WTC11 (cell line): ENCODE measurements around the gene BRIX1. TPM values are rescaled to one million over a fixed set of nuclear protein-coding genes. Genes with fewer than 3 reads are reported as not detected.
A peak's percentile ranks its signal among the peaks of the same experiment; 100 is the strongest.

Source experiments
- ATAC-seq: fragments of 200-7000 bp; cut with Tn5 transposase; 2 replicates; pipeline ENCODE4 v1.10.0; 2021; ENCODE audit warnings: mild to moderate bottlenecking, moderate library complexity
- CTCF ChIA-PET: fragments of 300-600 bp; sonication (Branson Sonifier 250); formaldehyde crosslinking; loops from one replicate; lab custom pipeline; 2021; ENCODE audit warnings: antibody characterized with exemption; lab: Charles Lee
- POLR2A ChIA-PET: fragments of 350-600 bp; sonication (Branson Sonifier 250); formaldehyde crosslinking; loops from one replicate; lab custom pipeline; 2021; ENCODE audit warnings: antibody characterized with exemption; lab: Charles Lee
- DNase-seq: peaks from one replicate; pipeline ENCODE4 v3.0.0; 2021; ENCODE audit warnings: low spot score
- H3K27ac Mint-ChIP-seq: 2 replicates; pipeline ENCODE4 v1.8.0; 2021; ENCODE audit warnings: mixed read lengths
- H3K27me3 Mint-ChIP-seq: 2 replicates; pipeline ENCODE4 v1.8.0; 2021; ENCODE audit warnings: low read depth, mild to moderate bottlenecking, moderate library complexity, mixed read lengths
- H3K36me3 Mint-ChIP-seq: 2 replicates; pipeline ENCODE4 v1.8.0; 2021; ENCODE audit warnings: mixed read lengths
- H3K4me1 Mint-ChIP-seq: 2 replicates; pipeline ENCODE4 v1.8.0; 2022; ENCODE audit warnings: mixed read lengths
- H3K4me3 Mint-ChIP-seq: 2 replicates; pipeline ENCODE4 v1.8.0; 2021; ENCODE audit warnings: mild to moderate bottlenecking, moderate library complexity, mixed read lengths
- H3K9me3 Mint-ChIP-seq: 2 replicates; pipeline ENCODE4 v1.8.0; 2021; ENCODE audit warnings: mixed read lengths
- CBFB ChIP-seq: sonication (generic); formaldehyde crosslinking; IDR thresholded peaks from 2 replicates; pipeline ENCODE4 v1.8.1; 2022; ENCODE audit warnings: mild to moderate bottlenecking, low read depth, missing genetic modification reagents
- FOXK1 ChIP-seq: sonication (generic); formaldehyde crosslinking; IDR thresholded peaks from 2 replicates; pipeline ENCODE4 v1.8.0; 2022; ENCODE audit warnings: mild to moderate bottlenecking, moderate library complexity, missing genetic modification reagents
- GTF2I ChIP-seq: fragments of 250-450 bp; sonication (Bioruptor Pico); conservative IDR thresholded peaks from 2 replicates; pipeline ENCODE4 v1.4.0; 2021; ENCODE audit warnings: mild to moderate bottlenecking
- JAZF1 ChIP-seq: fragments of 250-450 bp; sonication (Bioruptor Pico); IDR thresholded peaks from 2 replicates; pipeline ENCODE4 v1.9.0; 2021; ENCODE audit warnings: moderate library complexity, mild to moderate bottlenecking, inconsistent platforms
- NFYB ChIP-seq: sonication (generic); formaldehyde crosslinking; conservative IDR thresholded peaks from 2 replicates; pipeline ENCODE4 v1.8.0; 2022; ENCODE audit warnings: low read depth, missing genetic modification reagents
- NR2C2 ChIP-seq: sonication (generic); formaldehyde crosslinking; IDR thresholded peaks from 2 replicates; pipeline ENCODE4 v1.8.0; 2022; ENCODE audit warnings: mild to moderate bottlenecking, missing genetic modification reagents
- RELA ChIP-seq: sonication (generic); formaldehyde crosslinking; IDR thresholded peaks from 2 replicates; pipeline ENCODE4 v1.8.1; 2022; ENCODE audit warnings: missing genetic modification reagents, mild to moderate bottlenecking, borderline replicate concordance
- SOX15 ChIP-seq: fragments of 250-450 bp; sonication (Bioruptor Pico); IDR thresholded peaks from 2 replicates; pipeline ENCODE4 v1.9.0; 2021; ENCODE audit warnings: mild to moderate bottlenecking
- ZNF219 ChIP-seq: sonication (generic); formaldehyde crosslinking; IDR thresholded peaks from 2 replicates; pipeline ENCODE4 v1.8.0; 2023; ENCODE audit warnings: missing genetic modification reagents, mild to moderate bottlenecking, borderline replicate concordance
- ZNF232 ChIP-seq: sonication (generic); formaldehyde crosslinking; IDR thresholded peaks from 2 replicates; pipeline ENCODE4 v1.8.0; 2022; ENCODE audit warnings: mild to moderate bottlenecking, missing genetic modification reagents
- ZNF317 ChIP-seq: sonication (generic); formaldehyde crosslinking; IDR thresholded peaks from 2 replicates; pipeline ENCODE4 v1.8.1; 2023; ENCODE audit warnings: low read depth, mild to moderate bottlenecking, moderate library complexity, missing genetic modification reagents, borderline replicate concordance
- total RNA-seq: library from RNA; stranded (reverse); gene quantifications from 3 replicates; pipeline ENCODE4 v1.2.3, GENCODE V29; 2021
- TF ChIP-seq, protein P1 (sequence below): sonication (generic); formaldehyde crosslinking; IDR thresholded peaks from 2 replicates; pipeline ENCODE4 v1.8.1; 2023; ENCODE audit warnings: mild to moderate bottlenecking, missing genetic modification reagents, moderate library complexity
- TF ChIP-seq, protein P2 (sequence below): sonication (generic); formaldehyde crosslinking; IDR thresholded peaks from 2 replicates; pipeline ENCODE4 v1.8.0; 2022; ENCODE audit warnings: mild to moderate bottlenecking, missing genetic modification reagents
- TF ChIP-seq, protein P3 (sequence below): sonication (generic); formaldehyde crosslinking; IDR thresholded peaks from 2 replicates; pipeline ENCODE4 v1.8.1; 2023; ENCODE audit warnings: mild to moderate bottlenecking, missing genetic modification reagents, moderate library complexity
- TF ChIP-seq, protein P4 (sequence below): sonication (generic); formaldehyde crosslinking; IDR thresholded peaks from 2 replicates; pipeline ENCODE4 v1.8.0; 2023; ENCODE audit warnings: mild to moderate bottlenecking, missing genetic modification reagents
- TF ChIP-seq, protein P5 (sequence below): sonication (generic); formaldehyde crosslinking; IDR thresholded peaks from 2 replicates; pipeline ENCODE4 v1.8.1; 2023; ENCODE audit warnings: mild to moderate bottlenecking, moderate library complexity, missing genetic modification reagents
- TF ChIP-seq, protein P6 (sequence below): sonication (generic); formaldehyde crosslinking; IDR thresholded peaks from 2 replicates; pipeline ENCODE4 v1.8.0; 2023; ENCODE audit warnings: missing genetic modification reagents
- TF ChIP-seq, protein P7 (sequence below): fragments of 250-450 bp; sonication (Bioruptor Pico); conservative IDR thresholded peaks from 2 replicates; pipeline ENCODE4 v1.9.0; 2021; ENCODE audit warnings: mild to moderate bottlenecking
- TF ChIP-seq, protein P8 (sequence below): sonication (generic); formaldehyde crosslinking; IDR thresholded peaks from 2 replicates; pipeline ENCODE4 v1.8.1; 2022; ENCODE audit warnings: missing genetic modification reagents, borderline replicate concordance
- TF ChIP-seq, protein P9 (sequence below): sonication (generic); formaldehyde crosslinking; IDR thresholded peaks from 2 replicates; pipeline ENCODE4 v1.8.1; 2023; ENCODE audit warnings: mild to moderate bottlenecking, missing genetic modification reagents

BRIX1 gene
- total RNA-seq, 1 experiment from 2014 or later = 57.3 TPM

DNA sequence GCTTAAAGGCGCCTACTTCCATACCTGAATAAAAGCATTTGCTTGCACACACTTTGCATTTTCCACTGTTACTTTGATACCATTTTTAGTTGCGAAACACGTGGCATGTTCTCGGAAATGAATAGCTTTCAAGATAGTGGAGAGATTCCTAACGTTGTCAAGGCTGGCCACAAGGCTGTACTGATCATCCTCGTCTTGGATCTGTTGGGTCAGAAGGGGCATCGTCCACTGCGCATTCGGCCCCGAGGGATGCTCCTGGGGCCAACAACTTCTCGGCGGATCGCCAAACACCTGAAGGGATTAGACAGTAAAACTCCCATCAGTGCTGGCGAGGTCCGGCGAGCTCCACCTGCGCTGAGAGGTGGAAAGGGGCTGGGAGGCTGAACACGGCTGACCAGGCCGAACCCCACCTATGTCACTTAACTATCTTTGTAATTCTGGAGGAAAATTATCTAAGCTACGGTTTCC, 806 bp upstream of the BRIX1 start:
- CTCF ChIA-PET = interaction anchor here (1.1 to 2.2 kb wide), 8 partner anchors 15 to 440 kb away, joined by 3 to 19 read pairs (median 8); partner anchors contain the start of gene DNAJC21
- TF ChIP-seq NR2C2 (CRISPR knock-in tag) = no peak
- TF ChIP-seq FOXK1 = 0 out of 2 replicates have a peak, but pooled peaks have one; percentile 19
- TF ChIP-seq, all 79 proteins: peak for 1
- H3K4me3 Mint-ChIP-seq = no peak overlapping the region
- H3K9me3 Mint-ChIP-seq = no peaks in the 10 kb centered on the region
- DNase-seq (peak; percentile 30), ATAC-seq (peak; percentile 24)
- H3K36me3 Mint-ChIP-seq = peaks cover 29% of the 10 kb centered on the region
- no peak overlapping the region for H3K27ac Mint-ChIP-seq
- POLR2A ChIA-PET = interaction anchor here (1.0 to 3.4 kb wide), 8 partner anchors 8 to 439 kb away, joined by 3 to 59 read pairs (median 4); partner anchors contain the start of genes DNAJC21 and TTC23L
- H3K27me3 Mint-ChIP-seq = no peaks in the 10 kb centered on the region
- peaks cover 25% of the 10 kb centered on the region for H3K4me1 Mint-ChIP-seq

DNA sequence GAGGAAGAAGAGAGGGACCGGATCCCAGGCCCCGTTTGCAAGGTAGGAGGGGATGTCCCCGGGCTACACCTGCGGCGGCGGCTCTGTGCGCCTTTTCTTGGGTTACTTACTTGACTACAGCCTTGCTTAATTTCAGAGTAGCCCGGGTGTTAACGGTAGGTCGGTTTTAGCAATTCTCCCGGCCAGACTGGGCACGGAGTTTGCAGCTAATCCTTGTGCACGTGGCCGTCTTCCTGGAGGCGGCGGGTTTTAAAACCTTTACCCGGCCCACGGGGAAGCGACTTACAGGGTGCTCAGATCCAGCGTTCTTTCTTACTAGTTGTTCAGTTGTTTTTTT, 313 bp downstream of the BRIX1 start:
- peaks cover 25% of the 10 kb centered on the region for H3K4me1 Mint-ChIP-seq
- TF ChIP-seq ZNF219 (CRISPR knock-in tag) (no peak), ZNF317 (CRISPR knock-in tag) (no peak), GTF2I (CRISPR knock-in tag) (no peak), NFYB (CRISPR knock-in tag) (no peak), SOX15 (CRISPR knock-in tag) (no peak), RELA (CRISPR knock-in tag) (no peak), CBFB (CRISPR knock-in tag) (no peak), JAZF1 (no peak), ZNF232 (CRISPR knock-in tag) (no peak; the same call in 1 of the 2 replicates)
- TF ChIP-seq, protein P1, sequence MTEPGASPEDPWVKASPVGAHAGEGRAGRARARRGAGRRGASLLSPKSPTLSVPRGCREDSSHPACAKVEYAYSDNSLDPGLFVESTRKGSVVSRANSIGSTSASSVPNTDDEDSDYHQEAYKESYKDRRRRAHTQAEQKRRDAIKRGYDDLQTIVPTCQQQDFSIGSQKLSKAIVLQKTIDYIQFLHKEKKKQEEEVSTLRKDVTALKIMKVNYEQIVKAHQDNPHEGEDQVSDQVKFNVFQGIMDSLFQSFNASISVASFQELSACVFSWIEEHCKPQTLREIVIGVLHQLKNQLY = no peak
- TF ChIP-seq, protein P2, sequence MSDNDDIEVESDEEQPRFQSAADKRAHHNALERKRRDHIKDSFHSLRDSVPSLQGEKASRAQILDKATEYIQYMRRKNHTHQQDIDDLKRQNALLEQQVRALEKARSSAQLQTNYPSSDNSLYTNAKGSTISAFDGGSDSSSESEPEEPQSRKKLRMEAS = peak; percentile 14; the same call in 1 of the 2 replicates
- TF ChIP-seq, protein P3, sequence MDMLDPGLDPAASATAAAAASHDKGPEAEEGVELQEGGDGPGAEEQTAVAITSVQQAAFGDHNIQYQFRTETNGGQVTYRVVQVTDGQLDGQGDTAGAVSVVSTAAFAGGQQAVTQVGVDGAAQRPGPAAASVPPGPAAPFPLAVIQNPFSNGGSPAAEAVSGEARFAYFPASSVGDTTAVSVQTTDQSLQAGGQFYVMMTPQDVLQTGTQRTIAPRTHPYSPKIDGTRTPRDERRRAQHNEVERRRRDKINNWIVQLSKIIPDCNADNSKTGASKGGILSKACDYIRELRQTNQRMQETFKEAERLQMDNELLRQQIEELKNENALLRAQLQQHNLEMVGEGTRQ (CRISPR knock-in tag) = no peak
- TF ChIP-seq, protein P4, sequence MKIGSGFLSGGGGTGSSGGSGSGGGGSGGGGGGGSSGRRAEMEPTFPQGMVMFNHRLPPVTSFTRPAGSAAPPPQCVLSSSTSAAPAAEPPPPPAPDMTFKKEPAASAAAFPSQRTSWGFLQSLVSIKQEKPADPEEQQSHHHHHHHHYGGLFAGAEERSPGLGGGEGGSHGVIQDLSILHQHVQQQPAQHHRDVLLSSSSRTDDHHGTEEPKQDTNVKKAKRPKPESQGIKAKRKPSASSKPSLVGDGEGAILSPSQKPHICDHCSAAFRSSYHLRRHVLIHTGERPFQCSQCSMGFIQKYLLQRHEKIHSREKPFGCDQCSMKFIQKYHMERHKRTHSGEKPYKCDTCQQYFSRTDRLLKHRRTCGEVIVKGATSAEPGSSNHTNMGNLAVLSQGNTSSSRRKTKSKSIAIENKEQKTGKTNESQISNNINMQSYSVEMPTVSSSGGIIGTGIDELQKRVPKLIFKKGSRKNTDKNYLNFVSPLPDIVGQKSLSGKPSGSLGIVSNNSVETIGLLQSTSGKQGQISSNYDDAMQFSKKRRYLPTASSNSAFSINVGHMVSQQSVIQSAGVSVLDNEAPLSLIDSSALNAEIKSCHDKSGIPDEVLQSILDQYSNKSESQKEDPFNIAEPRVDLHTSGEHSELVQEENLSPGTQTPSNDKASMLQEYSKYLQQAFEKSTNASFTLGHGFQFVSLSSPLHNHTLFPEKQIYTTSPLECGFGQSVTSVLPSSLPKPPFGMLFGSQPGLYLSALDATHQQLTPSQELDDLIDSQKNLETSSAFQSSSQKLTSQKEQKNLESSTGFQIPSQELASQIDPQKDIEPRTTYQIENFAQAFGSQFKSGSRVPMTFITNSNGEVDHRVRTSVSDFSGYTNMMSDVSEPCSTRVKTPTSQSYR = no peak
- TF ChIP-seq, protein P5, sequence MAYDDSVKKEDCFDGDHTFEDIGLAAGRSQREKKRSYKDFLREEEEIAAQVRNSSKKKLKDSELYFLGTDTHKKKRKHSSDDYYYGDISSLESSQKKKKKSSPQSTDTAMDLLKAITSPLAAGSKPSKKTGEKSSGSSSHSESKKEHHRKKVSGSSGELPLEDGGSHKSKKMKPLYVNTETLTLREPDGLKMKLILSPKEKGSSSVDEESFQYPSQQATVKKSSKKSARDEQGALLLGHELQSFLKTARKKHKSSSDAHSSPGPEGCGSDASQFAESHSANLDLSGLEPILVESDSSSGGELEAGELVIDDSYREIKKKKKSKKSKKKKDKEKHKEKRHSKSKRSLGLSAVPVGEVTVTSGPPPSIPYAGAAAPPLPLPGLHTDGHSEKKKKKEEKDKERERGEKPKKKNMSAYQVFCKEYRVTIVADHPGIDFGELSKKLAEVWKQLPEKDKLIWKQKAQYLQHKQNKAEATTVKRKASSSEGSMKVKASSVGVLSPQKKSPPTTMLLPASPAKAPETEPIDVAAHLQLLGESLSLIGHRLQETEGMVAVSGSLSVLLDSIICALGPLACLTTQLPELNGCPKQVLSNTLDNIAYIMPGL (CRISPR knock-in tag) = 0 out of 2 replicates have a peak, but pooled peaks have one; percentile 12
- TF ChIP-seq, protein P6, sequence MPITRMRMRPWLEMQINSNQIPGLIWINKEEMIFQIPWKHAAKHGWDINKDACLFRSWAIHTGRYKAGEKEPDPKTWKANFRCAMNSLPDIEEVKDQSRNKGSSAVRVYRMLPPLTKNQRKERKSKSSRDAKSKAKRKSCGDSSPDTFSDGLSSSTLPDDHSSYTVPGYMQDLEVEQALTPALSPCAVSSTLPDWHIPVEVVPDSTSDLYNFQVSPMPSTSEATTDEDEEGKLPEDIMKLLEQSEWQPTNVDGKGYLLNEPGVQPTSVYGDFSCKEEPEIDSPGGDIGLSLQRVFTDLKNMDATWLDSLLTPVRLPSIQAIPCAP (CRISPR knock-in tag) = 0 out of 2 replicates have a peak, but pooled peaks have one; percentile 33
- TF ChIP-seq, protein P7, sequence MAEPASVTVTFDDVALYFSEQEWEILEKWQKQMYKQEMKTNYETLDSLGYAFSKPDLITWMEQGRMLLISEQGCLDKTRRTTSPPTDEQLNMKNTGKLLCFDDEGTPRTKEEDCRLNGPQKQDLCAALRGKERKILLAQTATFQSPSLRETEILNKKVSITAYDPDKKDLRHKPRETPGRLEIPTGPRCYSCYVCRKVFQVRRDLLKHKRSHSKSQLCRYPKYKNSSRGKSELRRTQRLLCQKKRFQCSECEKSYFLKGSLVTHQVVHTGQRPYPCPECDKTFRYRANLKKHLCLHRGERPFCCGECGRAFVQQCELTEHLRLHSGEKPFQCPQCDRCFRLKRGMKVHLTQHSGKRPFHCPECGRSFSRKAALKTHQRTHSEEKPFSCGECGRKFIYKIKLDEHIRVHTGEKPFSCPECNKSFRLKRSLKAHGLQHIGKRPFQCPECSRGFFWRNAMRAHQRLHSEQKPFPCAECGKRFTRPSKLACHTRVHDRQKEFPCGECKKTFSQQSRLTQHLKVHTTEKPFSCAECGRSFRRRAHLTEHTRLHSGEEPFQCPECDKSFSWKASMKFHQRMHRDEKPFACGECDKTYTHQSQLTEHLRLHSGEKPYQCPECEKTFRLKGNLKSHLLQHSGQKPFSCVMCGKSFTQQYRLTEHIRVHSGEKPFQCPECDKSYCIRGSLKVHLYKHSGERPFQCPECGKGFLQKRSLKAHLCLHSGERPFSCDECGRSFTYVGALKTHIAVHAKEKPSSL = no peak
- TF ChIP-seq, protein P8, sequence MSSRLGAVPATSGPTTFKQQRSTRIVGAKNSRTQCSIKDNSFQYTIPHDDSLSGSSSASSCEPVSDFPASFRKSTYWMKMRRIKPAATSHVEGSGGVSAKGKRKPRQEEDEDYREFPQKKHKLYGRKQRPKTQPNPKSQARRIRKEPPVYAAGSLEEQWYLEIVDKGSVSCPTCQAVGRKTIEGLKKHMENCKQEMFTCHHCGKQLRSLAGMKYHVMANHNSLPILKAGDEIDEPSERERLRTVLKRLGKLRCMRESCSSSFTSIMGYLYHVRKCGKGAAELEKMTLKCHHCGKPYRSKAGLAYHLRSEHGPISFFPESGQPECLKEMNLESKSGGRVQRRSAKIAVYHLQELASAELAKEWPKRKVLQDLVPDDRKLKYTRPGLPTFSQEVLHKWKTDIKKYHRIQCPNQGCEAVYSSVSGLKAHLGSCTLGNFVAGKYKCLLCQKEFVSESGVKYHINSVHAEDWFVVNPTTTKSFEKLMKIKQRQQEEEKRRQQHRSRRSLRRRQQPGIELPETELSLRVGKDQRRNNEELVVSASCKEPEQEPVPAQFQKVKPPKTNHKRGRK (CRISPR knock-in tag) = no peak
- TF ChIP-seq, protein P9, sequence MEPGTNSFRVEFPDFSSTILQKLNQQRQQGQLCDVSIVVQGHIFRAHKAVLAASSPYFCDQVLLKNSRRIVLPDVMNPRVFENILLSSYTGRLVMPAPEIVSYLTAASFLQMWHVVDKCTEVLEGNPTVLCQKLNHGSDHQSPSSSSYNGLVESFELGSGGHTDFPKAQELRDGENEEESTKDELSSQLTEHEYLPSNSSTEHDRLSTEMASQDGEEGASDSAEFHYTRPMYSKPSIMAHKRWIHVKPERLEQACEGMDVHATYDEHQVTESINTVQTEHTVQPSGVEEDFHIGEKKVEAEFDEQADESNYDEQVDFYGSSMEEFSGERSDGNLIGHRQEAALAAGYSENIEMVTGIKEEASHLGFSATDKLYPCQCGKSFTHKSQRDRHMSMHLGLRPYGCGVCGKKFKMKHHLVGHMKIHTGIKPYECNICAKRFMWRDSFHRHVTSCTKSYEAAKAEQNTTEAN = no peak
- ATAC-seq (no peak; the same call in 1 of the 2 replicates), DNase-seq (no peak)
- no peaks in the 10 kb centered on the region for H3K9me3 Mint-ChIP-seq
- no peak overlapping the region for H3K27ac Mint-ChIP-seq
- ChIA-PET CTCF (interaction anchor here (0.9 to 2.2 kb wide), 9 partner anchors 13 to 441 kb away, joined by 3 to 19 read pairs (median 6); partner anchors contain the start of genes DNAJC21 and TTC23L), POLR2A (interaction anchor here (0.9 to 3.4 kb wide), 7 partner anchors 14 to 441 kb away, joined by 3 to 59 read pairs (median 4); partner anchors contain the start of genes DNAJC21 and TTC23L)
- no peak overlapping the region for H3K4me3 Mint-ChIP-seq
- H3K27me3 Mint-ChIP-seq = no peaks in the 10 kb centered on the region
- peaks cover 30% of the 10 kb centered on the region for H3K36me3 Mint-ChIP-seq
